Coronary artery (tissue), 2 donors: Measurements from ENCODE around the gene EIF4EBP2.

Experiments
- DNase-seq: peaks from one replicate; pipeline ENCODE4 v3.0.0-alpha.2; 2017; ENCODE audit warnings: low spot score
- H3K27ac ChIP-seq, 2 donors: fragments of 200-600 bp; sonication (generic); one replicate each; pipeline ENCODE4 v1.5.1; 2016 to 2019
- H3K4me3 ChIP-seq: fragments of 200-600 bp; sonication (generic); 2 replicates; pipeline ENCODE4 v1.5.1; 2016; ENCODE audit warnings: mild to moderate bottlenecking, moderate library complexity
- CTCF ChIP-seq: fragments of 200-600 bp; sonication (generic); IDR thresholded peaks from one replicate; pipeline ENCODE4 v1.5.1; 2019; ENCODE audit warnings: antibody characterized with exemption

Gene EIF4EBP2

GRCh38 chr10:70455213-70455630 is 51.3 kb downstream of the EIF4EBP2 start:
- no peak for DNase-seq
- no peak for TF ChIP-seq CTCF
- H3K4me3 ChIP-seq = no peak overlapping the region
- H3K27ac ChIP-seq = no peak overlapping the region

GRCh38 chr10:70456164-70456563 is 52.2 kb downstream of the EIF4EBP2 start:
- Histone ChIP-seq H3K27ac (no peak overlapping the region), H3K4me3 (no peak overlapping the region)
- DNase-seq = no peak
- no peak for TF ChIP-seq CTCF

GRCh38 chr10:70457759-70458305 is 53.9 kb downstream of the EIF4EBP2 start:
- peak overlapping the region; percentile 89 to 94 for H3K27ac ChIP-seq
- DNase-seq = no peak
- TF ChIP-seq CTCF = no peak
- peak overlapping the region; percentile 65 for H3K4me3 ChIP-seq

GRCh38 chr10:70458329-70459060 is 54.5 kb downstream of the EIF4EBP2 start:
- peak overlapping the region; percentile 65 for H3K4me3 ChIP-seq
- peak; percentile 93 for DNase-seq
- H3K27ac ChIP-seq = peak overlapping the region; percentile 89 to 94
- TF ChIP-seq CTCF = no peak

- DNase-seq = no peak
- peak overlapping the region; percentile 65 for H3K4me3 ChIP-seq
- peak overlapping the region; percentile 89 to 94 for H3K27ac ChIP-seq
- no peak for TF ChIP-seq CTCF
Measured at GRCh38 chr10:70459061-70459773, 55.3 kb downstream of the EIF4EBP2 start.

- DNase-seq = no peak
- TF ChIP-seq CTCF = no peak
- Histone ChIP-seq H3K4me3 (no peak overlapping the region), H3K27ac (peak overlapping the region; percentile 89 to 94)
Measured at GRCh38 chr10:70459774-70460490, 56.0 kb downstream of the EIF4EBP2 start.
